GM18868 (cell line): ENCODE results near the gene ATL2.
"Not testable (repeated sequence)": the region's sequence is repeated elsewhere in the genome, so short reads cannot be mapped to it uniquely, and the experiment has no call there.

Source experiments
- ATAC-seq: cut with Tn5 transposase; IDR thresholded peaks from one replicate; pipeline ENCODE4 v1.9.1; 2021; ENCODE audit warnings: mild to moderate bottlenecking, moderate library complexity; ENCODE audit not compliant: unreplicated experiment

Gene ATL2

GRCh38 chr2:38336621-38337020, 40.5 kb downstream of the ATL2 start:
- no peak for ATAC-seq

- ATAC-seq = no peak
Measured at GRCh38 chr2:38330754-38331153, 46.3 kb downstream of the ATL2 start.

- no peak for ATAC-seq
Measured at GRCh38 chr2:38327580-38327979, 49.5 kb downstream of the ATL2 start.

GRCh38 chr2:38323623-38324022, 53.5 kb downstream of the ATL2 start:
- no peak for ATAC-seq

- no peak for ATAC-seq
Measured at GRCh38 chr2:38322224-38322914, 54.7 kb downstream of the ATL2 start.

- not testable (repeated sequence) for ATAC-seq
Measured at GRCh38 chr2:38319240-38319639, 57.8 kb downstream of the ATL2 start.

GRCh38 chr2:38317725-38318124, 59.3 kb downstream of the ATL2 start:
- ATAC-seq = no peak

GRCh38 chr2:38315707-38316333, 61.3 kb downstream of the ATL2 start:
- ATAC-seq = no peak

- ATAC-seq = no peak
Measured at GRCh38 chr2:38308821-38309220, 68.3 kb downstream of the ATL2 start.

- ATAC-seq = peak; percentile 27
Measured at GRCh38 chr2:38301969-38302702, 74.9 kb downstream of the ATL2 start.

- peak; percentile 79 for ATAC-seq
Measured at GRCh38 chr2:38301340-38301968, 75.6 kb downstream of the ATL2 start.

- no peak for ATAC-seq
Measured at GRCh38 chr2:38298539-38298938, 78.5 kb downstream of the ATL2 start.

- no peak for ATAC-seq
Measured at GRCh38 chr2:38296197-38296780, 80.8 kb downstream of the ATL2 start.

GRCh38 chr2:38294597-38294996, 82.5 kb downstream of the ATL2 start:
- no peak for ATAC-seq

- no peak for ATAC-seq
Measured at GRCh38 chr2:38293152-38293865, 83.8 kb downstream of the ATL2 start.

- no peak for ATAC-seq
Measured at GRCh38 chr2:38290332-38290731, 86.7 kb downstream of the ATL2 start.

- ATAC-seq = no peak
Measured at GRCh38 chr2:38284971-38285370, 92.1 kb downstream of the ATL2 start.

- ATAC-seq = no peak
Measured at GRCh38 chr2:38281095-38281742, 95.9 kb downstream of the ATL2 start.

GRCh38 chr2:38279201-38279600, 97.9 kb downstream of the ATL2 start:
- no peak for ATAC-seq

- ATAC-seq = not testable (repeated sequence)
Measured at GRCh38 chr2:38278117-38278438, 99.0 kb downstream of the ATL2 start.
